SK-N-SH (cell line): ENCODE measurements around the gene ABHD17C.

ENCODE experiments used
- CTCF ChIP-seq: fragments of 200-600 bp; sonication (generic); IDR thresholded peaks from 2 replicates; pipeline ENCODE4 v1.6.1; 2017; ENCODE audit warnings: antibody characterized with exemption, mild to moderate bottlenecking, moderate library complexity
- ELF1 ChIP-seq: IDR thresholded peaks from 2 replicates; pipeline ENCODE4 v1.4.0; 2012
- EP300 ChIP-seq, 2 experiments: IDR thresholded peaks; 2 replicates each; pipeline versions ENCODE4 v1.4.0 to v1.6.1; 2012; ENCODE audit warnings: borderline replicate concordance in 1 of 2, low read depth in 1 of 2, low read length in 1 of 2
- GABPA ChIP-seq: IDR thresholded peaks from 2 replicates; pipeline ENCODE4 v1.4.0; 2012; ENCODE audit warnings: low read depth, mild to moderate bottlenecking
- IRF3 ChIP-seq: fragments of 150-350 bp; IDR thresholded peaks from 2 replicates; pipeline ENCODE4 v1.6.1; 2016; ENCODE audit warnings: mild to moderate bottlenecking, low read depth, low read length
- NRF1 ChIP-seq: IDR thresholded peaks from 2 replicates; pipeline ENCODE4 v1.6.1; 2012; ENCODE audit warnings: low read depth, mild to moderate bottlenecking, low read length
- POLR2AphosphoS5 ChIP-seq: IDR thresholded peaks from 2 replicates; pipeline ENCODE4 v1.6.1; 2012; ENCODE audit warnings: low read depth, low read length
- SMC3 ChIP-seq: IDR thresholded peaks from 2 replicates; pipeline ENCODE4 v1.6.1; 2012; ENCODE audit warnings: low read depth, low read length, improper control_type of control experiment
- YY1 ChIP-seq: IDR thresholded peaks from 2 replicates; pipeline ENCODE4 v1.4.0; 2012; ENCODE audit warnings: low read depth, mild to moderate bottlenecking

DNA sequence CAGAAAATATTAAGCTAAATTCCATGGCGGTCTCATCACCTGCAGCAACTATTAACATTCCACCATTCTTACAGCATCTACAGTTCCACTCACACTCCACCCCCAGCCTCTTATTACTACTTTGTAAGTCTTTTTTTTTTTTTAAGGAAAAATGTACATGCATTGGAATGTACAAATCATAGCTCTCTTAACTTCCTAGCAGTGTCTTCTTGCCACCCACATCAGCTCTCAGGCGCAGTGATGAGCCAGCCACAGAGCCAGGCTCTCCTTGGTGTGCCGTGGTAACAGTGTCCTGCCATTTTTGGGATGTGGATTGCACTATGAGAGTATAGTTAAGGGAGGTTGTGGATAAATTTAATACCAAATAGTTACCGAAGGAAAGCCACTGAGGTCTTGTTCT lies 17.8 kb downstream of the ABHD17C start:
- TF ChIP-seq CTCF: no peak
- no peak for TF ChIP-seq IRF3
- no peak for TF ChIP-seq EP300 (IDR thresholded peaks at IDR 0.05; ENCODE audit: borderline replicate concordance in 1 of 2, low read depth in 1 of 2, low read length in 1 of 2)
- no peak for TF ChIP-seq GABPA
- no peak for TF ChIP-seq SMC3
- TF ChIP-seq POLR2AphosphoS5: no peak
- TF ChIP-seq NRF1: no peak
- no peak for TF ChIP-seq YY1
- TF ChIP-seq ELF1: no peak
